Activated CD8-positive, alpha-beta memory T cell treated with anti-CD3 and anti-CD28 coated beads for 24 hours (primary cell): ENCODE measurements around the gene ZNF384.
A peak's percentile ranks its signal among the peaks of the same experiment; 100 is the strongest.

Experiments used
- DNase-seq: peaks from one replicate; pipeline ENCODE4 v3.0.0-alpha.2; 2020

Gene ZNF384

GRCh38 chr12:6699259-6699988, 10.2 kb upstream of the ZNF384 start:
- no peak for DNase-seq

GRCh38 chr12:6698352-6699046, 9.3 kb upstream of the ZNF384 start:
- no peak for DNase-seq

- no peak for DNase-seq
These were observed 8.6 kb upstream of the ZNF384 start for GRCh38 chr12:6697584-6698351.

GRCh38 chr12:6696690-6697583, 7.8 kb upstream of the ZNF384 start:
- DNase-seq, result no peak

GRCh38 chr12:6695313-6696045, 6.3 kb upstream of the ZNF384 start:
- no peak for DNase-seq

GRCh38 chr12:6694701-6695100, 5.5 kb upstream of the ZNF384 start:
- DNase-seq, result no peak

- DNase-seq, result no peak
These were observed 4.7 kb upstream of the ZNF384 start for GRCh38 chr12:6693832-6694355.

- no peak for DNase-seq
These were observed 3.7 kb upstream of the ZNF384 start for GRCh38 chr12:6692888-6693287.

GRCh38 chr12:6691473-6691872, 2.3 kb upstream of the ZNF384 start:
- DNase-seq, result no peak

- DNase-seq, result no peak
These were observed 604 bp downstream of the ZNF384 start for GRCh38 chr12:6688543-6688998.

- no peak for DNase-seq
These were observed 3.4 kb downstream of the ZNF384 start for GRCh38 chr12:6685814-6686213.

- no peak for DNase-seq
These were observed 4.6 kb downstream of the ZNF384 start for GRCh38 chr12:6684609-6685008.

- no peak for DNase-seq
These were observed 12.2 kb downstream of the ZNF384 start for GRCh38 chr12:6676962-6677361.

- DNase-seq, result no peak
These were observed 17.0 kb downstream of the ZNF384 start for GRCh38 chr12:6672143-6672542.

- DNase-seq, result no peak
These were observed 21.5 kb downstream of the ZNF384 start for GRCh38 chr12:6667559-6668210.

- no peak for DNase-seq
These were observed 23.0 kb downstream of the ZNF384 start for GRCh38 chr12:6666211-6666610.

GRCh38 chr12:6664902-6665301, 24.3 kb downstream of the ZNF384 start:
- no peak for DNase-seq

- DNase-seq, result peak; percentile 92
These were observed 26.1 kb downstream of the ZNF384 start, which contains the start of gene ING4 for GRCh38 chr12:6662906-6663742. Gene ING4, minus strand, starts transcription at chr12:6663119. Its CDS starts 18 bp downstream, at chr12:6663101.

GRCh38 chr12:6662602-6662905, 26.6 kb downstream of the ZNF384 start:
- DNase-seq, result no peak

GRCh38 chr12:6653987-6654386, 35.2 kb downstream of the ZNF384 start:
- no peak for DNase-seq
